Stimulated activated CD4-positive, alpha-beta T cell treated with anti-CD3 and anti-CD28 coated beads, Interleukin-4, amount 100 ng/mL, for 4 hours (primary cell): ENCODE data around the gene GPR146.

ENCODE experiments used
- DNase-seq, 2 experiments: peaks; one replicate each; pipeline ENCODE4 v3.0.0-alpha.2; 2020

Gene GPR146

GRCh38 chr7:1011297-1012003 lies 32.9 kb upstream of the GPR146 start:
- DNase-seq: no peak

- no peak for DNase-seq
Measured at GRCh38 chr7:1012004-1012715, 32.2 kb upstream of the GPR146 start.

GRCh38 chr7:1012716-1013095 lies 31.6 kb upstream of the GPR146 start:
- DNase-seq: no peak

- no peak for DNase-seq
Measured at GRCh38 chr7:1013581-1013980, 30.8 kb upstream of the GPR146 start.

- no peak for DNase-seq
Measured at GRCh38 chr7:1014681-1015080, 29.7 kb upstream of the GPR146 start.

GRCh38 chr7:1015196-1016121 lies 28.9 kb upstream of the GPR146 start:
- DNase-seq: no peak

GRCh38 chr7:1016577-1017531 lies 27.5 kb upstream of the GPR146 start:
- DNase-seq: no peak

- DNase-seq: no peak
Measured at GRCh38 chr7:1017586-1018333, 26.6 kb upstream of the GPR146 start.

GRCh38 chr7:1018334-1018695 lies 26.0 kb upstream of the GPR146 start:
- no peak for DNase-seq

- DNase-seq: no peak
Measured at GRCh38 chr7:1019255-1019785, 25.0 kb upstream of the GPR146 start.

GRCh38 chr7:1019789-1020610 lies 24.3 kb upstream of the GPR146 start:
- no peak for DNase-seq

- DNase-seq: no peak
Measured at GRCh38 chr7:1020849-1021251, 23.5 kb upstream of the GPR146 start.

- no peak for DNase-seq
Measured at GRCh38 chr7:1021366-1021765, 23.0 kb upstream of the GPR146 start.

- no peak for DNase-seq
Measured at GRCh38 chr7:1021931-1022330, 22.4 kb upstream of the GPR146 start.

GRCh38 chr7:1022356-1022755 lies 22.0 kb upstream of the GPR146 start:
- DNase-seq: no peak

- no peak for DNase-seq
Measured at GRCh38 chr7:1022801-1023465, 21.4 kb upstream of the GPR146 start.

GRCh38 chr7:1024331-1024841 lies 20.0 kb upstream of the GPR146 start:
- no peak for DNase-seq

GRCh38 chr7:1024876-1025742 lies 19.2 kb upstream of the GPR146 start:
- no peak for DNase-seq
